ENCODE results near the gene OR2AT4.

- TF ChIP-seq, protein P1, sequence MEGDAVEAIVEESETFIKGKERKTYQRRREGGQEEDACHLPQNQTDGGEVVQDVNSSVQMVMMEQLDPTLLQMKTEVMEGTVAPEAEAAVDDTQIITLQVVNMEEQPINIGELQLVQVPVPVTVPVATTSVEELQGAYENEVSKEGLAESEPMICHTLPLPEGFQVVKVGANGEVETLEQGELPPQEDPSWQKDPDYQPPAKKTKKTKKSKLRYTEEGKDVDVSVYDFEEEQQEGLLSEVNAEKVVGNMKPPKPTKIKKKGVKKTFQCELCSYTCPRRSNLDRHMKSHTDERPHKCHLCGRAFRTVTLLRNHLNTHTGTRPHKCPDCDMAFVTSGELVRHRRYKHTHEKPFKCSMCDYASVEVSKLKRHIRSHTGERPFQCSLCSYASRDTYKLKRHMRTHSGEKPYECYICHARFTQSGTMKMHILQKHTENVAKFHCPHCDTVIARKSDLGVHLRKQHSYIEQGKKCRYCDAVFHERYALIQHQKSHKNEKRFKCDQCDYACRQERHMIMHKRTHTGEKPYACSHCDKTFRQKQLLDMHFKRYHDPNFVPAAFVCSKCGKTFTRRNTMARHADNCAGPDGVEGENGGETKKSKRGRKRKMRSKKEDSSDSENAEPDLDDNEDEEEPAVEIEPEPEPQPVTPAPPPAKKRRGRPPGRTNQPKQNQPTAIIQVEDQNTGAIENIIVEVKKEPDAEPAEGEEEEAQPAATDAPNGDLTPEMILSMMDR (IDR thresholded peaks at IDR 0.05) = no peak
- TF ChIP-seq POLR2A (IDR thresholded peaks at IDR 0.05; ENCODE audit: low read depth) (no peak), POLR2AphosphoS5 (IDR thresholded peaks at IDR 0.05) (no peak)
Observed at GRCh38 chr11:75047191-75047590, 49.5 kb downstream of the OR2AT4 start.

Data from esophagus muscularis mucosa (tissue), 3 donors.